Testis (tissue), 3 donors: Measurements from ENCODE around the gene REXO4. TPM values are rescaled to one million over a fixed set of nuclear protein-coding genes. Genes with fewer than 3 reads are reported as not detected.

Experiments used
- DNase-seq: peaks from one replicate; pipeline ENCODE4 v3.0.0-alpha.2; 2019
- H3K27ac ChIP-seq, 2 donors: fragments of 200-600 bp; sonication (generic); one replicate each; pipeline ENCODE4 v1.5.1; 2019
- H3K27me3 ChIP-seq: fragments of 200-600 bp; sonication (generic); one replicate; pipeline ENCODE4 v1.5.1; 2019
- H3K36me3 ChIP-seq: fragments of 200-600 bp; sonication (generic); one replicate; pipeline ENCODE4 v1.5.1; 2017; ENCODE audit warnings: low read depth; ENCODE audit errors: missing control alignments
- H3K4me1 ChIP-seq: fragments of 200-600 bp; sonication (generic); one replicate; pipeline ENCODE4 v1.5.1; 2019
- H3K4me3 ChIP-seq, 2 donors: fragments of 200-600 bp; sonication (generic); one replicate each; pipeline ENCODE4 v1.5.1; 2017 to 2019
- H3K9me3 ChIP-seq: fragments of 200-600 bp; sonication (generic); one replicate; pipeline ENCODE4 v1.5.1; 2017
- CTCF ChIP-seq, 3 experiments: fragments of 450-650 bp in 2 of 3; fragments of 200-600 bp in 1 of 3; sonication (generic) in 1 of 3; IDR thresholded peaks; one replicate each; pipeline ENCODE4 v1.5.1; 2016 to 2019; ENCODE audit warnings: antibody characterized with exemption in 3 of 3, mild to moderate bottlenecking in 2 of 3, moderate library complexity in 1 of 3
- POLR2A ChIP-seq: fragments of 450-650 bp; IDR thresholded peaks from one replicate; pipeline ENCODE4 v1.6.1; 2017; ENCODE audit warnings: antibody characterized with exemption, mild to moderate bottlenecking, moderate library complexity
- WGBS, 2 donors: methylation state at CpG; one replicate each; pipeline ENCODE4 v1.1.5; 2018; 5-methylcytosine and 5-hydroxymethylcytosine counted together
- intact Hi-C: fragments of 100-400 bp; cut with DNase I; formaldehyde crosslinking; loops from one replicate; pipeline ENCODE4 v1.15.1; 2023; ENCODE audit warnings: low total_unique reads
- polyA plus RNA-seq: library from polyadenylated mRNA; stranded (reverse); fragments of 350-450 nt; fragmentation: Illumina TruSeq; extraction: RNeasy Lipid Tissue Mini Kit (QIAGEN cat#74804); gene quantifications from one replicate; pipeline ENCODE4 v1.2.3, GENCODE V29; 2014; ENCODE audit warnings: low read depth, low replicate concordance; ENCODE audit not compliant: insufficient read depth
- total RNA-seq, 2 donors: library from RNA; depleted of rRNA; stranded (reverse); fragments of >200 nt; gene quantifications; one replicate each; pipeline ENCODE4 v1.2.3, GENCODE V29; 2016

REXO4 gene
- total and polyA plus RNA-seq, 3 donors from 2014 or later = 31.4 to 36.7 (median 31.5) TPM

GRCh38 chr9:133405508-133406438 is 12.0 kb downstream of the REXO4 start:
- Histone ChIP-seq H3K27me3 (no peaks in the 10 kb centered on the region), H3K9me3 (no peaks in the 10 kb centered on the region), H3K27ac (no peak overlapping the region), H3K4me3 (no peak overlapping the region), H3K36me3 (no peaks in the 10 kb centered on the region), H3K4me1 (no peaks in the 10 kb centered on the region)
- DNase-seq = no peak
- intact Hi-C loops = loop anchor here (5.0 kb wide), 1 partner anchor 77 kb away; no protein-coding TSS in a partner anchor
- 76 to 78% methylated on average over 15 to 18 of the region's 19 CpGs for WGBS, 2 donors
- TF ChIP-seq CTCF (IDR thresholded peaks at IDR 0.05) (no peak), POLR2A (no peak)

- no peaks in the 10 kb centered on the region for H3K27me3 ChIP-seq
- intact Hi-C loops = loop anchor here (5.0 kb wide), 1 partner anchor 78 kb away; no protein-coding TSS in a partner anchor
- DNase-seq = no peak
- 90 to 92% methylated on average over 12 of the region's 12 CpGs for WGBS, 2 donors
- H3K36me3 ChIP-seq = no peaks in the 10 kb centered on the region
- H3K4me3 ChIP-seq = no peak overlapping the region
- H3K9me3 ChIP-seq = no peaks in the 10 kb centered on the region
- H3K27ac ChIP-seq = no peak overlapping the region
- no peak for TF ChIP-seq CTCF (IDR thresholded peaks at IDR 0.05)
- TF ChIP-seq POLR2A = no peak
- no peaks in the 10 kb centered on the region for H3K4me1 ChIP-seq
Measured at GRCh38 chr9:133404454-133405002, 13.3 kb downstream of the REXO4 start.

GRCh38 chr9:133403766-133404453 is 13.9 kb downstream of the REXO4 start:
- intact Hi-C loops = no loop called here
- Histone ChIP-seq H3K36me3 (no peaks in the 10 kb centered on the region), H3K27ac (no peak overlapping the region), H3K4me3 (no peak overlapping the region), H3K4me1 (no peaks in the 10 kb centered on the region), H3K9me3 (no peaks in the 10 kb centered on the region), H3K27me3 (no peaks in the 10 kb centered on the region)
- no peak for DNase-seq
- TF ChIP-seq POLR2A = no peak
- peak in 1 of 3 experiments; percentile 35 for TF ChIP-seq CTCF (IDR thresholded peaks at IDR 0.05)
- WGBS, 2 donors = 81 to 89% methylated on average over 14 to 16 of the region's 16 CpGs

- Histone ChIP-seq H3K27me3 (no peaks in the 10 kb centered on the region), H3K4me1 (no peaks in the 10 kb centered on the region), H3K27ac (no peak overlapping the region), H3K36me3 (no peaks in the 10 kb centered on the region), H3K9me3 (no peaks in the 10 kb centered on the region), H3K4me3 (no peak overlapping the region)
- intact Hi-C loops = no loop called here
- WGBS, 2 donors = 89 to 100% methylated on average over 1 to 7 of the region's 7 CpGs
- TF ChIP-seq CTCF (IDR thresholded peaks at IDR 0.05) (no peak), POLR2A (no peak)
- no peak for DNase-seq
Measured at GRCh38 chr9:133402689-133403088, 15.1 kb downstream of the REXO4 start.
